BLaER1 (cell line): ENCODE data around the gene TUBB.

Experiments used
- H3K27ac ChIP-seq: shearing (Covaris generic); formaldehyde crosslinking; 2 replicates; pipeline ENCODE4 v1.8.1; 2022
- H3K27me3 ChIP-seq: shearing (Covaris generic); formaldehyde crosslinking; 2 replicates; pipeline ENCODE4 v1.8.1; 2022
- H3K36me3 ChIP-seq: shearing (Covaris generic); formaldehyde crosslinking; 2 replicates; pipeline ENCODE4 v1.8.1; 2022
- H3K4me1 ChIP-seq: shearing (Covaris generic); formaldehyde crosslinking; 2 replicates; pipeline ENCODE4 v1.8.1; 2022
- H3K4me2 ChIP-seq: shearing (Covaris generic); formaldehyde crosslinking; 2 replicates; pipeline ENCODE4 v1.8.1; 2022
- H3K4me3 ChIP-seq: shearing (Covaris generic); formaldehyde crosslinking; 2 replicates; pipeline ENCODE4 v1.8.1; 2022
- H3K9ac ChIP-seq: shearing (Covaris generic); formaldehyde crosslinking; 2 replicates; pipeline ENCODE4 v1.8.1; 2022
- H3K9me3 ChIP-seq: shearing (Covaris generic); formaldehyde crosslinking; 2 replicates; pipeline ENCODE4 v1.8.1; 2022
- H4K20me1 ChIP-seq: shearing (Covaris generic); formaldehyde crosslinking; 2 replicates; pipeline ENCODE4 v1.8.1; 2022
- Cebpa-rat ChIP-seq: shearing (Covaris generic); IDR thresholded peaks from 2 replicates; pipeline ENCODE4 v1.8.1; 2022

TUBB gene

GRCh38 chr6:30687659-30688431, 32.3 kb upstream of the TUBB start:
- H3K27me3 ChIP-seq: no peaks in the 10 kb centered on the region
- H3K27ac ChIP-seq: peak overlapping the region; percentile 100
- peak overlapping the region; percentile 100 for H3K9ac ChIP-seq
- H3K36me3 ChIP-seq: peaks cover 10% of the 10 kb centered on the region
- H3K9me3 ChIP-seq: no peaks in the 10 kb centered on the region
- H3K4me3 ChIP-seq: peak overlapping the region; percentile 91
- TF ChIP-seq Cebpa-rat: no peak
- peaks cover 34% of the 10 kb centered on the region for H3K4me1 ChIP-seq
- peaks cover 21% of the 10 kb centered on the region; the same call in 1 of the 2 replicates for H4K20me1 ChIP-seq
- peak overlapping the region; percentile 100 for H3K4me2 ChIP-seq

- Histone ChIP-seq H3K27me3 (no peaks in the 10 kb centered on the region), H3K9me3 (no peaks in the 10 kb centered on the region), H3K9ac (peak overlapping the region; percentile 100), H3K4me2 (peak overlapping the region; percentile 100), H3K27ac (peak overlapping the region; percentile 100), H3K36me3 (peaks cover 7% of the 10 kb centered on the region), H3K4me1 (peaks cover 34% of the 10 kb centered on the region), H3K4me3 (peak overlapping the region; percentile 91), H4K20me1 (peaks cover 15% of the 10 kb centered on the region; the same call in 1 of the 2 replicates)
- TF ChIP-seq Cebpa-rat: no peak
Measured at GRCh38 chr6:30688569-30688968, 31.6 kb upstream of the TUBB start.

- Histone ChIP-seq H3K4me2 (peak overlapping the region; percentile 100), H3K27me3 (no peaks in the 10 kb centered on the region), H3K4me1 (peaks cover 34% of the 10 kb centered on the region), H3K27ac (peak overlapping the region; percentile 100), H3K4me3 (peak overlapping the region; percentile 91), H3K36me3 (peaks cover 4% of the 10 kb centered on the region), H3K9me3 (no peaks in the 10 kb centered on the region), H3K9ac (peak overlapping the region; percentile 100), H4K20me1 (peaks cover 11% of the 10 kb centered on the region; the same call in 1 of the 2 replicates)
- TF ChIP-seq Cebpa-rat: no peak
Measured at GRCh38 chr6:30689022-30689865, 30.9 kb upstream of the TUBB start.

- H3K27ac ChIP-seq: peak overlapping the region; percentile 100
- peaks cover 3% of the 10 kb centered on the region; the same call in 1 of the 2 replicates for H3K36me3 ChIP-seq
- H3K27me3 ChIP-seq: no peaks in the 10 kb centered on the region
- peak overlapping the region; percentile 100 for H3K9ac ChIP-seq
- no peaks in the 10 kb centered on the region for H3K9me3 ChIP-seq
- peak overlapping the region; percentile 91 for H3K4me3 ChIP-seq
- H3K4me2 ChIP-seq: peak overlapping the region; percentile 100
- peaks cover 7% of the 10 kb centered on the region; the same call in 1 of the 2 replicates for H4K20me1 ChIP-seq
- no peak for TF ChIP-seq Cebpa-rat
- H3K4me1 ChIP-seq: peaks cover 34% of the 10 kb centered on the region
Measured at GRCh38 chr6:30689985-30690384, 30.2 kb upstream of the TUBB start.

- Histone ChIP-seq H3K36me3 (peaks cover 3% of the 10 kb centered on the region; the same call in 1 of the 2 replicates), H3K27ac (peak within 1 kb of the TSS; percentile 100), H3K27me3 (no peaks in the 10 kb centered on the region), H3K4me1 (peaks cover 34% of the 10 kb centered on the region), H4K20me1 (peaks cover under 1% of the 10 kb centered on the region; the same call in 1 of the 2 replicates), H3K9me3 (no peaks in the 10 kb centered on the region), H3K4me3 (peak within 1 kb of the TSS; percentile 91), H3K9ac (peak within 1 kb of the TSS; percentile 100), H3K4me2 (peak within 1 kb of the TSS; percentile 100)
- no peak for TF ChIP-seq Cebpa-rat
Measured at GRCh38 chr6:30690403-30691207, 29.5 kb upstream of the TUBB start, which contains the start of gene NRM. Gene NRM (minus strand): TSS chr6:30690984. CDS start chr6:30690974, 10 bp downstream.

GRCh38 chr6:30691208-30691847, 28.8 kb upstream of the TUBB start:
- Histone ChIP-seq H3K27ac (peak overlapping the region; percentile 100), H4K20me1 (no peaks in the 10 kb centered on the region), H3K4me3 (peak overlapping the region; percentile 91), H3K9me3 (no peaks in the 10 kb centered on the region), H3K4me2 (peak overlapping the region; percentile 100), H3K27me3 (no peaks in the 10 kb centered on the region), H3K36me3 (peaks cover 7% of the 10 kb centered on the region; the same call in 1 of the 2 replicates), H3K4me1 (peaks cover 34% of the 10 kb centered on the region), H3K9ac (peak overlapping the region; percentile 100)
- no peak for TF ChIP-seq Cebpa-rat

GRCh38 chr6:30696432-30696831, 23.7 kb upstream of the TUBB start:
- no peak for TF ChIP-seq Cebpa-rat
- H4K20me1 ChIP-seq: no peaks in the 10 kb centered on the region

GRCh38 chr6:30700340-30700739, 19.8 kb upstream of the TUBB start:
- Histone ChIP-seq H3K4me2 (no peak overlapping the region), H3K27me3 (no peaks in the 10 kb centered on the region), H3K4me3 (no peak overlapping the region), H3K36me3 (peaks cover 88% of the 10 kb centered on the region), H3K27ac (no peak overlapping the region), H3K9ac (no peak overlapping the region), H3K9me3 (no peaks in the 10 kb centered on the region), H3K4me1 (no peaks in the 10 kb centered on the region), H4K20me1 (no peaks in the 10 kb centered on the region)
- no peak for TF ChIP-seq Cebpa-rat

More at GRCh38 chr6:30696432-30696831, 23.7 kb upstream of the TUBB start:
- Histone ChIP-seq H3K4me1 (peaks cover 11% of the 10 kb centered on the region), H3K27me3 (no peaks in the 10 kb centered on the region), H3K9ac (no peak overlapping the region), H3K4me3 (no peak overlapping the region), H3K36me3 (peaks cover 49% of the 10 kb centered on the region), H3K4me2 (no peak overlapping the region), H3K27ac (no peak overlapping the region), H3K9me3 (no peaks in the 10 kb centered on the region)
